Anterior cingulate cortex (tissue), 58 donors: ENCODE data around the gene GRIA2.
"Not testable (repeated sequence)": the region's sequence is repeated elsewhere in the genome, so short reads cannot be mapped to it uniquely, and the experiment has no call there.

Source experiments
- DNase-seq, 58 donors: peaks; one replicate each; lab custom pipeline; 2025; lab: John Stamatoyannopoulos, UW

Gene GRIA2

GRCh38 chr4:157246964-157247363 lies 26.4 kb downstream of the GRIA2 start:
- DNase-seq = peak in 10 of 58 donors; percentile 1 to 59 (median 17)

- not testable (repeated sequence) for DNase-seq
These were observed 37.6 kb downstream of the GRIA2 start for GRCh38 chr4:157258165-157258564.

- no peak for DNase-seq
These were observed 44.8 kb downstream of the GRIA2 start for GRCh38 chr4:157265281-157265680.

- no peak for DNase-seq
These were observed 49.6 kb downstream of the GRIA2 start for GRCh38 chr4:157270108-157270507.

- no peak for DNase-seq
These were observed 50.0 kb downstream of the GRIA2 start for GRCh38 chr4:157270552-157270951.

GRCh38 chr4:157271166-157271869 lies 50.8 kb downstream of the GRIA2 start:
- no peak for DNase-seq

GRCh38 chr4:157280673-157281072 lies 60.1 kb downstream of the GRIA2 start:
- no peak for DNase-seq

GRCh38 chr4:157282019-157282418 lies 61.5 kb downstream of the GRIA2 start:
- no peak for DNase-seq

- DNase-seq = no peak
These were observed 66.9 kb downstream of the GRIA2 start for GRCh38 chr4:157287445-157287844.

GRCh38 chr4:157290622-157291021 lies 70.1 kb downstream of the GRIA2 start:
- DNase-seq = no peak

- no peak for DNase-seq
These were observed 70.5 kb downstream of the GRIA2 start for GRCh38 chr4:157291071-157291470.

GRCh38 chr4:157293673-157294072 lies 73.1 kb downstream of the GRIA2 start:
- DNase-seq = no peak

GRCh38 chr4:157294575-157294974 lies 74.0 kb downstream of the GRIA2 start:
- DNase-seq = no peak

GRCh38 chr4:157300701-157301100 lies 80.2 kb downstream of the GRIA2 start:
- peak in 1 of 58 donors; percentile 1 for DNase-seq

- DNase-seq = no peak
These were observed 83.0 kb downstream of the GRIA2 start for GRCh38 chr4:157303471-157303960.

- DNase-seq = no peak
These were observed 84.2 kb downstream of the GRIA2 start for GRCh38 chr4:157304769-157305168.

- DNase-seq = no peak
These were observed 92.2 kb downstream of the GRIA2 start for GRCh38 chr4:157312702-157313101.

GRCh38 chr4:157314906-157315305 lies 94.4 kb downstream of the GRIA2 start:
- no peak for DNase-seq

GRCh38 chr4:157315968-157316367 lies 95.4 kb downstream of the GRIA2 start:
- DNase-seq = no peak

- DNase-seq = no peak
These were observed 99.6 kb downstream of the GRIA2 start for GRCh38 chr4:157320092-157320491.

GRCh38 chr4:157327666-157328065 lies 107.1 kb downstream of the GRIA2 start:
- DNase-seq = no peak

GRCh38 chr4:157357887-157358286 lies 137.4 kb downstream of the GRIA2 start:
- no peak for DNase-seq

- DNase-seq = no peak
These were observed 137.9 kb downstream of the GRIA2 start for GRCh38 chr4:157358439-157358838.
